ENCODE measurements around the gene PRDM9. TPM values are rescaled to one million over a fixed set of nuclear protein-coding genes. Genes with fewer than 3 reads are reported as not detected.
"Not testable (repeated sequence)": the region's sequence is repeated elsewhere in the genome, so short reads cannot be mapped to it uniquely, and the experiment has no call there.

Gene PRDM9
- total RNA-seq, 1 experiment from 2014 or later: not detected

GRCh38 chr5:23527216-23527920 lies 20.0 kb downstream of the PRDM9 start:
- H3K27me3 Mint-ChIP-seq (ENCODE audit: low read depth); H3K27ac ChIP-seq (ENCODE audit: insufficient read length, low read depth, low read length); H3K27ac Mint-ChIP-seq: not testable (repeated sequence)

More at GRCh38 chr5:23527216-23527920, 20.0 kb downstream of the PRDM9 start:
- not testable (repeated sequence) for H3K4me2 ChIP-seq (ENCODE audit: insufficient read depth, insufficient read length, low read length); H3T11ph ChIP-seq (ENCODE audit: low read length); H4K8ac ChIP-seq (replicated peaks; ENCODE audit: insufficient read length, low read depth, low read length); H3K9me3 ChIP-seq (ENCODE audit: control insufficient read depth, low read depth, low read length); H3K4ac ChIP-seq (ENCODE audit: low read depth, low read length); H3K79me1 ChIP-seq (ENCODE audit: insufficient read depth, low read depth, low read length, poor library complexity, severe bottlenecking); H3K27me3 ChIP-seq (ENCODE audit: insufficient read depth, low read length); H3K9ac ChIP-seq (ENCODE audit: extremely low read depth, insufficient read length, low read length); H2BK12ac ChIP-seq (ENCODE audit: insufficient read length, low read depth, low read length); H2BK20ac ChIP-seq (ENCODE audit: low read depth, low read length, poor library complexity, severe bottlenecking); H2BK120ac ChIP-seq (ENCODE audit: low read depth, low read length, poor library complexity, severe bottlenecking); H2BK5ac ChIP-seq (ENCODE audit: insufficient read length, low read length); H3K4me1 ChIP-seq (ENCODE audit: insufficient read depth, low read length); H3K23ac ChIP-seq (ENCODE audit: insufficient read length, low read depth, low read length); H2BK15ac ChIP-seq (ENCODE audit: low read depth, low read length); H3K79me2 ChIP-seq (ENCODE audit: insufficient read depth, low read length); H2AFZ ChIP-seq (ENCODE audit: low read length); H3K23me2 ChIP-seq (ENCODE audit: insufficient read length, low read depth, low read length, poor library complexity, severe bottlenecking); H3K18ac ChIP-seq (ENCODE audit: insufficient read length, low read depth, low read length); H3K14ac ChIP-seq (ENCODE audit: insufficient read depth, low read length); H2AK5ac ChIP-seq (ENCODE audit: insufficient read length, low read length); H4K20me1 ChIP-seq (ENCODE audit: control insufficient read depth, insufficient read depth, insufficient read length); H3K56ac ChIP-seq (ENCODE audit: insufficient read length, low read depth, low read length); H4K5ac ChIP-seq (ENCODE audit: insufficient read length, low read depth, low read length); H4K91ac ChIP-seq (ENCODE audit: insufficient read length, low read depth, low read length); H3K4me3 Mint-ChIP-seq
- WGBS (ENCODE audit: extremely low coverage, insufficient read length, low lambda C conversion rate): no CpG with 5 or more reads among the region's 15 CpGs
- H3K36me3 Mint-ChIP-seq (ENCODE audit: insufficient read depth in 1 of 3, low read depth in 3 of 3): peaks cover 5 to 15% (median 9%) of the 10 kb centered on the region in 3 experiments; a peak in 6 of 7 replicates
- DNase-seq: peak; percentile 50
- H3K4me1 Mint-ChIP-seq: peaks cover 8 to 11% of the 10 kb centered on the region in 2 experiments; a peak in 3 of 4 replicates
- peaks cover 6 to 14% of the 10 kb centered on the region in 2 experiments; a peak in 4 of 5 replicates for H3K9me3 Mint-ChIP-seq

All from H9 (cell line).